Naive thymus-derived CD8-positive, alpha-beta T cell (primary cell): ENCODE data around the gene NINL. TPM values are rescaled to one million over a fixed set of nuclear protein-coding genes. Genes with fewer than 3 reads are reported as not detected.
"Not testable (repeated sequence)": the region's sequence is repeated elsewhere in the genome, so short reads cannot be mapped to it uniquely, and the experiment has no call there.

Experiments
- ATAC-seq, 2 donors: fragments of 150-1000 bp; cut with Tn5 transposase in 1 of 2; sonication (Bioruptor Pico), chemical (Tn5 transposase) in 1 of 2; 1 replicate in 1 of 2; 2 replicates in 1 of 2; pipeline ENCODE4 v1.10.0; 2021; ENCODE audit warnings: mild to moderate bottlenecking in 2 of 2, moderate library complexity in 2 of 2
- POLR2A ChIA-PET: fragments of 350-600 bp; sonication (Branson Sonifier 250); formaldehyde crosslinking; loops from one replicate; lab custom pipeline; 2021; ENCODE audit warnings: antibody characterized with exemption; lab: Charles Lee
- DNase-seq, 10 donors: peaks; one replicate each; pipeline versions ENCODE4 v3.0.0 to v3.0.0-alpha.2; 2020 to 2022
- H3K27ac Mint-ChIP-seq, 10 donors: one replicate each; pipeline ENCODE4 v1.8.0; 2020 to 2022; ENCODE audit warnings: mild to moderate bottlenecking in 10 of 10, mixed read lengths in 10 of 10, moderate library complexity in 4 of 10, inconsistent platforms in 1 of 10
- H3K27me3 Mint-ChIP-seq, 5 donors: one replicate each; pipeline ENCODE4 v1.8.0; 2021 to 2022; ENCODE audit warnings: mixed read lengths in 5 of 5
- H3K36me3 Mint-ChIP-seq, 3 donors: one replicate each; pipeline ENCODE4 v1.8.0; 2020 to 2022; ENCODE audit warnings: mixed read lengths in 3 of 3, mild to moderate bottlenecking in 2 of 3, inconsistent platforms in 1 of 3
- H3K4me1 Mint-ChIP-seq, 4 donors: one replicate each; pipeline ENCODE4 v1.8.0; 2021 to 2022; ENCODE audit warnings: mixed read lengths in 4 of 4
- H3K4me3 Mint-ChIP-seq, 10 donors: one replicate each; pipeline ENCODE4 v1.8.0; 2020 to 2022; ENCODE audit warnings: mild to moderate bottlenecking in 10 of 10, mixed read lengths in 10 of 10, moderate library complexity in 6 of 10, inconsistent platforms in 1 of 10
- H3K9me3 Mint-ChIP-seq, 9 donors: one replicate each; pipeline ENCODE4 v1.8.0; 2020 to 2022; ENCODE audit warnings: mixed read lengths in 9 of 9, mild to moderate bottlenecking in 3 of 9, inconsistent platforms in 1 of 9, moderate library complexity in 1 of 9
- polyA plus RNA-seq, 3 donors: library from polyadenylated mRNA; unstranded; fragments of 300-500 nt; fragmentation: Illumina TruSeq; gene quantifications; one replicate each; pipeline ENCODE4 v1.2.3, GENCODE V29; 2021
- total RNA-seq, 8 experiments: library from RNA in 2 of 8; stranded (reverse) in 2 of 8; gene quantifications; one replicate each; pipeline ENCODE4 v1.2.3 and lab custom pipeline; 2021 to 2026

The NINL gene
- total and polyA plus RNA-seq, 5 experiments from 2014 or later, result 0.21 to 6.8 (median 0.96) TPM

GRCh38 chr20:25587536-25587935 is 2.2 kb upstream of the NINL start:
- peaks cover 5 to 14% (median 10%) of the 10 kb centered on the region in 4 donors for H3K4me1 Mint-ChIP-seq
- H3K27ac Mint-ChIP-seq, result no peak overlapping the region
- H3K36me3 Mint-ChIP-seq, result no peaks in the 10 kb centered on the region
- POLR2A ChIA-PET, result no interaction called here
- DNase-seq (no peak), ATAC-seq (no peak)
- no peak overlapping the region for H3K4me3 Mint-ChIP-seq
- H3K9me3 Mint-ChIP-seq, result peaks cover 0 to 2% (median 0%) of the 10 kb centered on the region in 9 donors
- peaks cover 0 to 12% (median 0%) of the 10 kb centered on the region in 5 donors for H3K27me3 Mint-ChIP-seq

GRCh38 chr20:25586877-25587276 is 1.5 kb upstream of the NINL start:
- H3K9me3 Mint-ChIP-seq, result peaks cover 0 to 2% (median 0%) of the 10 kb centered on the region in 9 donors
- H3K27me3 Mint-ChIP-seq, result peaks cover 0 to 15% (median 0%) of the 10 kb centered on the region in 5 donors
- peaks cover 5 to 14% (median 10%) of the 10 kb centered on the region in 4 donors for H3K4me1 Mint-ChIP-seq
- no peak overlapping the region for H3K27ac Mint-ChIP-seq
- H3K36me3 Mint-ChIP-seq, result no peaks in the 10 kb centered on the region
- no peak overlapping the region for H3K4me3 Mint-ChIP-seq
- DNase-seq, result no peak
- no peak for ATAC-seq
- POLR2A ChIA-PET, result no interaction called here

- Mint-ChIP-seq H3K4me1 (peaks cover 5 to 14% (median 10%) of the 10 kb centered on the region in 4 donors), H3K27ac (peak overlapping the region in 1 of 10 donors; percentile 74), H3K27me3 (peaks cover 0 to 17% (median 0%) of the 10 kb centered on the region in 5 donors), H3K4me3 (peak overlapping the region; percentile 15 to 73 (median 48))
- ATAC-seq, H3K36me3 Mint-ChIP-seq, DNase-seq, H3K9me3 Mint-ChIP-seq, POLR2A ChIA-PET: not testable (repeated sequence)
Observed at GRCh38 chr20:25583607-25584006, 1.7 kb downstream of the NINL start.

- H3K27ac Mint-ChIP-seq, result no peak overlapping the region
- no peak overlapping the region for H3K4me3 Mint-ChIP-seq
- peaks cover 0 to 19% (median 0%) of the 10 kb centered on the region in 5 donors for H3K27me3 Mint-ChIP-seq
- H3K4me1 Mint-ChIP-seq, result peaks cover 5 to 17% (median 8%) of the 10 kb centered on the region in 4 donors
- no peak for DNase-seq
- peaks cover 0 to 2% (median 0%) of the 10 kb centered on the region in 9 donors for H3K9me3 Mint-ChIP-seq
- POLR2A ChIA-PET, result no interaction called here
- peaks cover 0 to 4% (median 3%) of the 10 kb centered on the region in 3 donors for H3K36me3 Mint-ChIP-seq
- ATAC-seq, result no peak
Observed at GRCh38 chr20:25580711-25581110, 4.6 kb downstream of the NINL start.

- DNase-seq (no peak), ATAC-seq (no peak)
- H3K9me3 Mint-ChIP-seq, result peaks cover 0 to 2% (median 0%) of the 10 kb centered on the region in 9 donors
- H3K4me3 Mint-ChIP-seq, result no peak overlapping the region
- H3K36me3 Mint-ChIP-seq, result peaks cover 0 to 5% (median 3%) of the 10 kb centered on the region in 3 donors
- H3K4me1 Mint-ChIP-seq, result peaks cover under 1 to 13% (median 3%) of the 10 kb centered on the region in 4 donors
- POLR2A ChIA-PET, result no interaction called here
- no peak overlapping the region for H3K27ac Mint-ChIP-seq
- peaks cover 0 to 16% (median 0%) of the 10 kb centered on the region in 5 donors for H3K27me3 Mint-ChIP-seq
Observed at GRCh38 chr20:25579081-25579770, 6.1 kb downstream of the NINL start.

- DNase-seq (no peak), ATAC-seq (no peak)
- Mint-ChIP-seq H3K4me1 (peaks cover 0 to 4% (median 0%) of the 10 kb centered on the region in 4 donors), H3K27ac (peak overlapping the region in 1 of 10 donors; percentile 70), H3K36me3 (peaks cover 0 to 5% (median 3%) of the 10 kb centered on the region in 3 donors), H3K4me3 (no peak overlapping the region), H3K27me3 (peaks cover 0 to 5% (median 0%) of the 10 kb centered on the region in 5 donors), H3K9me3 (no peaks in the 10 kb centered on the region)
- POLR2A ChIA-PET, result no interaction called here
Observed at GRCh38 chr20:25576783-25577530, 8.4 kb downstream of the NINL start.

GRCh38 chr20:25574411-25574810 is 10.9 kb downstream of the NINL start:
- H3K4me1 Mint-ChIP-seq, result peaks cover 0 to 6% (median 0%) of the 10 kb centered on the region in 4 donors
- peaks cover 0 to 3% (median 0%) of the 10 kb centered on the region in 5 donors for H3K27me3 Mint-ChIP-seq
- no peak overlapping the region for H3K27ac Mint-ChIP-seq
- no peak overlapping the region for H3K4me3 Mint-ChIP-seq
- H3K36me3 Mint-ChIP-seq, result peaks cover 0 to 3% (median 0%) of the 10 kb centered on the region in 3 donors
- H3K9me3 Mint-ChIP-seq, result no peaks in the 10 kb centered on the region
- DNase-seq, result no peak
- POLR2A ChIA-PET, result no interaction called here
- ATAC-seq, result no peak

GRCh38 chr20:25573288-25574251 is 11.8 kb downstream of the NINL start:
- ATAC-seq, result no peak
- H3K27me3 Mint-ChIP-seq, result peaks cover 0 to 3% (median 0%) of the 10 kb centered on the region in 5 donors
- POLR2A ChIA-PET, result no interaction called here

GRCh38 chr20:25571817-25572216 is 13.5 kb downstream of the NINL start:
- no peak for ATAC-seq
- H3K4me1 Mint-ChIP-seq, result peaks cover 4 to 11% (median 5%) of the 10 kb centered on the region in 4 donors
- H3K36me3 Mint-ChIP-seq, result peaks cover 0 to 5% (median 0%) of the 10 kb centered on the region in 3 donors
- no peak for DNase-seq
- POLR2A ChIA-PET, result interaction anchor here (0.7 kb wide), 1 partner anchor 620 kb away, joined by 3 read pairs; no protein-coding TSS in a partner anchor
- no peaks in the 10 kb centered on the region for H3K9me3 Mint-ChIP-seq
- H3K27me3 Mint-ChIP-seq, result peaks cover 0 to 3% (median 0%) of the 10 kb centered on the region in 5 donors
- H3K4me3 Mint-ChIP-seq, result no peak overlapping the region
- H3K27ac Mint-ChIP-seq, result no peak overlapping the region

More at GRCh38 chr20:25573288-25574251, 11.8 kb downstream of the NINL start:
- peaks cover 0 to 6% (median 0%) of the 10 kb centered on the region in 4 donors for H3K4me1 Mint-ChIP-seq
- H3K36me3 Mint-ChIP-seq, result peaks cover 0 to 3% (median 0%) of the 10 kb centered on the region in 3 donors
- DNase-seq, result no peak
- no peaks in the 10 kb centered on the region for H3K9me3 Mint-ChIP-seq
- H3K27ac Mint-ChIP-seq, result no peak overlapping the region
- no peak overlapping the region for H3K4me3 Mint-ChIP-seq

GRCh38 chr20:25571240-25571639 is 14.1 kb downstream of the NINL start:
- H3K36me3 Mint-ChIP-seq, result peaks cover 0 to 5% (median 0%) of the 10 kb centered on the region in 3 donors
- H3K9me3 Mint-ChIP-seq, result no peaks in the 10 kb centered on the region
- DNase-seq, result no peak
- H3K4me1 Mint-ChIP-seq, result peaks cover 4 to 14% (median 6%) of the 10 kb centered on the region in 4 donors
- no peak for ATAC-seq
- no peak overlapping the region for H3K4me3 Mint-ChIP-seq
- POLR2A ChIA-PET, result no interaction called here
- no peak overlapping the region for H3K27ac Mint-ChIP-seq
- peaks cover 0 to 3% (median 0%) of the 10 kb centered on the region in 5 donors for H3K27me3 Mint-ChIP-seq

- POLR2A ChIA-PET, result no interaction called here
Observed at GRCh38 chr20:25570148-25570530, 15.2 kb downstream of the NINL start.

GRCh38 chr20:25567286-25567685 is 18.0 kb downstream of the NINL start:
- no peaks in the 10 kb centered on the region for H3K27me3 Mint-ChIP-seq
- H3K4me3 Mint-ChIP-seq, result no peak overlapping the region
- no peak overlapping the region for H3K27ac Mint-ChIP-seq
- DNase-seq (no peak), ATAC-seq (no peak)
- H3K4me1 Mint-ChIP-seq, result peaks cover 4 to 16% (median 6%) of the 10 kb centered on the region in 4 donors
- peaks cover 0 to 9% (median 3%) of the 10 kb centered on the region in 9 donors for H3K9me3 Mint-ChIP-seq
- peaks cover 0 to 10% (median 0%) of the 10 kb centered on the region in 3 donors for H3K36me3 Mint-ChIP-seq
- POLR2A ChIA-PET, result no interaction called here

More at GRCh38 chr20:25570148-25570530, 15.2 kb downstream of the NINL start:
- H3K36me3 Mint-ChIP-seq, result peaks cover 0 to 2% (median 0%) of the 10 kb centered on the region in 3 donors
- H3K27ac Mint-ChIP-seq, result peak overlapping the region in 1 of 10 donors; percentile 70
- no peaks in the 10 kb centered on the region for H3K9me3 Mint-ChIP-seq
- H3K27me3 Mint-ChIP-seq, result no peaks in the 10 kb centered on the region
- DNase-seq, result no peak
- no peak for ATAC-seq
- no peak overlapping the region for H3K4me3 Mint-ChIP-seq
- peaks cover 4 to 12% (median 6%) of the 10 kb centered on the region in 4 donors for H3K4me1 Mint-ChIP-seq
